HepG2 (cell line): ENCODE results near the gene RPL41. TPM values are rescaled to one million over a fixed set of nuclear protein-coding genes. Genes with fewer than 3 reads are reported as not detected.

Experiments used
- ATAC-seq: fragments of 200-7000 bp; cut with Tn5 transposase; 3 replicates; pipeline ENCODE4 v1.9.1; 2020; ENCODE audit warnings: mild to moderate bottlenecking, moderate library complexity
- BruUV-seq: library from RNA; stranded (reverse); fragments of 400-500 nt; replicated peaks from 2 replicates; lab custom pipeline; 2021; lab: Mats Ljungman, UMichigan
- CTCF ChIA-PET: fragments of 300-600 bp; formaldehyde crosslinking; extraction: SDS; loops from one replicate; lab custom pipeline; 2021; ENCODE audit warnings: low total read pairs, inconsistent platforms, low intra/inter-chr PET ratio; lab: Yijun Ruan, JAX
- POLR2A ChIA-PET: fragments of 350-600 bp; sonication (Branson Sonifier 250); formaldehyde crosslinking; loops from one replicate; lab custom pipeline; 2020; ENCODE audit warnings: antibody characterized with exemption, inconsistent platforms; lab: Yijun Ruan, JAX
- DNase-seq: peaks from one replicate; pipeline ENCODE4 v3.0.0-alpha.2; 2015; ENCODE audit warnings: low spot score
- FAIRE-seq: peaks from 3 replicates; lab custom pipeline; 2011; peaks lifted over from hg19 to GRCh38; lab: Jason Lieb, UNC
- H2AFZ ChIP-seq: one replicate; pipeline ENCODE4 v1.6.1; 2011; ENCODE audit warnings: low read length, inconsistent platforms
- H3K27ac ChIP-seq: fragments of 300-600 bp; 3 replicates; pipeline ENCODE4 v1.8.0; 2011; ENCODE audit warnings: mixed run types, mild to moderate bottlenecking, mixed read lengths, low read length, inconsistent platforms; ENCODE audit not compliant: insufficient read depth; ENCODE audit errors: extremely low read length
- H3K27me3 ChIP-seq, 2 experiments: fragments of 200-600 bp in 1 of 2; 2 replicates in 1 of 2; 3 replicates in 1 of 2; pipeline versions ENCODE4 v1.6.0 to v1.8.0; 2011; ENCODE audit warnings: low read length in 2 of 2, mild to moderate bottlenecking in 2 of 2, moderate library complexity in 2 of 2, inconsistent platforms in 1 of 2; ENCODE audit not compliant: insufficient read depth in 2 of 2, control insufficient read depth in 1 of 2
- H3K36me3 ChIP-seq, 2 experiments: fragments of 200-600 bp in 1 of 2; replicated peaks in 1 of 2; 2 replicates in 1 of 2; 3 replicates in 1 of 2; pipeline versions ENCODE4 v1.5.1 to v1.8.0; 2011; ENCODE audit warnings: low read length in 2 of 2, inconsistent platforms in 1 of 2; ENCODE audit not compliant: insufficient read depth in 2 of 2, control insufficient read depth in 1 of 2
- H3K4me1 ChIP-seq: 2 replicates; pipeline ENCODE4 v1.5.1; 2012; ENCODE audit warnings: low read length, inconsistent platforms; ENCODE audit not compliant: insufficient read depth
- H3K4me2 ChIP-seq: 2 replicates; pipeline ENCODE4 v1.6.0; 2011; ENCODE audit warnings: low read depth, low read length, inconsistent platforms
- H3K4me3 ChIP-seq, 3 experiments: fragments of 200-600 bp in 1 of 3; sonication (generic), shearing (Covaris generic) in 1 of 3; replicated peaks in 1 of 3; 2 replicates each; pipeline ENCODE4 v1.5.1; 2011 to 2016; ENCODE audit warnings: low read length in 3 of 3, inconsistent platforms in 2 of 3, low read depth in 2 of 3, mild to moderate bottlenecking in 2 of 3, control low read depth in 1 of 3, mixed read lengths in 1 of 3; ENCODE audit not compliant: insufficient read depth in 1 of 3
- H3K79me2 ChIP-seq: one replicate; pipeline ENCODE4 v1.6.1; 2011; ENCODE audit warnings: low read length, inconsistent platforms; ENCODE audit not compliant: insufficient read depth
- H3K9ac ChIP-seq: 2 replicates; pipeline ENCODE4 v1.6.0; 2011; ENCODE audit warnings: mild to moderate bottlenecking, low read depth, low read length, inconsistent platforms; ENCODE audit not compliant: insufficient read depth
- H3K9me3 ChIP-seq: 2 replicates; pipeline ENCODE4 v1.5.1; 2012; ENCODE audit warnings: mild to moderate bottlenecking, low read length
- H4K20me1 ChIP-seq: 2 replicates; pipeline ENCODE4 v1.6.0; 2011; ENCODE audit warnings: inconsistent platforms, mild to moderate bottlenecking, low read length, moderate library complexity; ENCODE audit not compliant: insufficient read depth
- MAFF ChIP-seq: IDR thresholded peaks from 2 replicates; pipeline ENCODE4 v1.6.1; 2011; ENCODE audit warnings: low read depth, low read length, improper control_type of control experiment
- MAFK ChIP-seq, 2 experiments: IDR thresholded peaks in 1 of 2; conservative IDR thresholded peaks in 1 of 2; 2 replicates each; pipeline ENCODE4 v1.6.1; 2011; ENCODE audit warnings: improper control_type of control experiment in 2 of 2, low read length in 2 of 2
- POLR2G ChIP-seq: fragments of 200-400 bp; formaldehyde crosslinking; IDR thresholded peaks from 2 replicates; pipeline ENCODE4 v1.6.1; 2018; ENCODE audit warnings: mild to moderate bottlenecking, low read depth, low read length, moderate library complexity
- RBFOX2 ChIP-seq: fragments of 200-400 bp; formaldehyde crosslinking; IDR thresholded peaks from 2 replicates; pipeline ENCODE4 v1.6.1; 2017; ENCODE audit warnings: low read depth, mild to moderate bottlenecking, low read length
- ZNF446 ChIP-seq: sonication (generic); formaldehyde crosslinking; IDR thresholded peaks from 2 replicates; pipeline ENCODE4 v1.5.0; 2020; ENCODE audit warnings: mild to moderate bottlenecking, missing genetic modification reagents
- ZNF879 ChIP-seq: sonication (generic); formaldehyde crosslinking; IDR thresholded peaks from 2 replicates; pipeline ENCODE4 v1.8.1; 2023; ENCODE audit warnings: missing genetic modification reagents
- WGBS: methylation state at CpG from one replicate; pipeline ENCODE4 v1.1.6; 2017; ENCODE audit warnings: low lambda C conversion rate; 5-methylcytosine and 5-hydroxymethylcytosine counted together
- in situ Hi-C: cut with HindIII; loops from 2 replicates; pipeline ENCODE4 v1.10.0; 2017; ENCODE audit warnings: low pct_unique_long_range_greater_than_20kb; ENCODE audit not compliant: extremely low pct_ligation_motif_present
- intact Hi-C: fragments of 100-400 bp; cut with micrococcal nuclease; formaldehyde crosslinking; loops from one replicate; pipeline ENCODE4 v1.10.0; 2022; ENCODE audit not compliant: unreplicated experiment
- polyA plus RNA-seq, 8 experiments: library from polyadenylated mRNA; depleted of rRNA in 3 of 8; stranded (reverse) in 7 of 8; unstranded in 1 of 8; fragments of >200 nt; fragmentation: Illumina TruSeq in 4 of 8; extraction: Trizol in 4 of 8; gene quantifications; 2 replicates each; pipeline versions ENCODE4 v1.2.1 to v1.2.3, GENCODE V29; 2011 to 2016; ENCODE audit warnings: low read depth in 4 of 8, missing spikeins in 1 of 8, mixed read lengths in 1 of 8; ENCODE audit not compliant: insufficient read depth in 1 of 8
- total RNA-seq, 5 experiments: library from RNA; depleted of rRNA; stranded (reverse); fragments of >200 nt; fragmentation: Illumina TruSeq; extraction: Trizol; gene quantifications; 2 replicates each; pipeline ENCODE4 v1.2.3, GENCODE V29; 2016; ENCODE audit warnings: low read depth in 1 of 5

Gene RPL41
- total and polyA plus RNA-seq, 2 of the 13 experiments (the other 11 are each of a cell fraction or from before 2014, with no cell fraction given) = 4,012 to 7,670 TPM

- no peak for DNase-seq
- TF ChIP-seq MAFF = peak; percentile 87
- peak; percentile 88 to 91 for TF ChIP-seq MAFK (conservative IDR thresholded peaks at IDR 0.05 in 1 of 2, IDR thresholded peaks at IDR 0.05 in 1 of 2; ENCODE audit: low read length in 2 of 2)
- no peak for TF ChIP-seq ZNF446 (CRISPR knock-in tag)
- no peak for FAIRE-seq
- Histone ChIP-seq H3K4me3 (no peak overlapping the region), H3K4me2 (no peak overlapping the region), H4K20me1 (no peaks in the 10 kb centered on the region), H2AFZ (no peak overlapping the region), H3K79me2 (no peaks in the 10 kb centered on the region), H3K4me1 (no peaks in the 10 kb centered on the region), H3K36me3 (peaks cover 15 to 46% of the 10 kb centered on the region in 2 experiments), H3K27ac (no peak overlapping the region), H3K9ac (no peak overlapping the region), H3K27me3 (no peaks in the 10 kb centered on the region), H3K9me3 (no peaks in the 10 kb centered on the region)
- in situ Hi-C loops (no loop called here), intact Hi-C loops (no loop called here)
- over 99% methylated on average over 3 of the region's 3 CpGs for WGBS
- ChIA-PET POLR2A (interaction anchor here (1.1 to 2.6 kb wide), 2 partner anchors 17 to 27 kb away, joined by 3 to 14 read pairs; partner anchors contain the start of genes ESYT1 and ZC3H10), CTCF (no interaction called here)
- no peak for ATAC-seq
- BruUV-seq = no TSS peak
Measured at GRCh38 chr12:56145217-56145616, 28.8 kb downstream of the RPL41 start.

GRCh38 chr12:56146492-56147460, 30.3 kb downstream of the RPL41 start:
- in situ Hi-C loops = no loop called here
- Histone ChIP-seq H3K9me3 (no peaks in the 10 kb centered on the region), H3K4me3 (no peak overlapping the region), H3K4me2 (no peak overlapping the region), H3K9ac (no peak overlapping the region), H3K36me3 (peaks cover 15 to 36% of the 10 kb centered on the region in 2 experiments; a peak in 4 of 5 replicates), H2AFZ (no peak overlapping the region), H4K20me1 (no peaks in the 10 kb centered on the region), H3K4me1 (peaks cover 4% of the 10 kb centered on the region; the same call in 1 of the 2 replicates), H3K27ac (no peak overlapping the region), H3K79me2 (peaks cover 2% of the 10 kb centered on the region), H3K27me3 (no peaks in the 10 kb centered on the region; a peak in 1 of 5 replicates)
- TF ChIP-seq POLR2G (peak; percentile 31; the same call in 1 of the 2 replicates), ZNF879 (CRISPR knock-in tag) (no peak), MAFK (conservative IDR thresholded peaks at IDR 0.05 in 1 of 2, IDR thresholded peaks at IDR 0.05 in 1 of 2; ENCODE audit: low read length in 2 of 2) (0 out of 4 replicates have a peak, but pooled peaks have one; percentile 10 to 23), RBFOX2 (0 out of 2 replicates have a peak, but pooled peaks have one; percentile 28)
- intact Hi-C loops = no loop called here
- ChIA-PET CTCF (no interaction called here), POLR2A (no interaction called here)
- ATAC-seq (no peak), DNase-seq (no peak), FAIRE-seq (no peak)
- WGBS = 96% methylated on average over 13 of the region's 13 CpGs
- BruUV-seq = TSS peak; percentile 34
